Stimulated activated CD8-positive, alpha-beta memory T cell treated with anti-CD3 and anti-CD28 coated beads, Interleukin-7, amount 100 ng/mL, for 1 hour (primary cell): ENCODE data around the gene ISG15.
"Not testable (repeated sequence)": the region's sequence is repeated elsewhere in the genome, so short reads cannot be mapped to it uniquely, and the experiment has no call there.

ENCODE experiments used
- DNase-seq, 2 donors: peaks; one replicate each; pipeline ENCODE4 v3.0.0-alpha.2; 2020; ENCODE audit warnings: low read depth in 2 of 2

The ISG15 gene

DNA sequence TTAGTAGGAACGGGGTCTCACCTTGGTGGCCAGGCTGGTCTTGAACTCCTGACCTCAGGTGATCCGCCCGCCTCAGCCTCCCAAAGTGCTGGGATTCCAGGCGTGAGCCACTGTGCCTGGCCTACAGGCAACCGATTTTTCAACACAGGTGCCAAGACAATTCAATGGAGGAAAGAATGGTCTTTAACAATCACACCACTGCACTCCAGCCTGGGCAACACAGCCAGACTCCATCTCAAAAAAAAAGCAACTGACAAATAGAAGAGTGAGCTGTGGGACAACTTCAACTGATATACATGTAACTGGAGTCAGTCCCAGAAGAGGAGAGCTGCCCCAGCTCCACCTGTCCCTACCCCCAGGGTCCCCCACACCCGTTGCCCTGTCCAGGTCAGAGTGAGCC lies 18.8 kb upstream of the ISG15 start:
- DNase-seq = not testable (repeated sequence)

GRCh38 chr1:995665-996633 lies 17.3 kb upstream of the ISG15 start:
- no peak for DNase-seq

- DNase-seq = no peak
Measured at GRCh38 chr1:996851-997712, 16.2 kb upstream of the ISG15 start.

DNA sequence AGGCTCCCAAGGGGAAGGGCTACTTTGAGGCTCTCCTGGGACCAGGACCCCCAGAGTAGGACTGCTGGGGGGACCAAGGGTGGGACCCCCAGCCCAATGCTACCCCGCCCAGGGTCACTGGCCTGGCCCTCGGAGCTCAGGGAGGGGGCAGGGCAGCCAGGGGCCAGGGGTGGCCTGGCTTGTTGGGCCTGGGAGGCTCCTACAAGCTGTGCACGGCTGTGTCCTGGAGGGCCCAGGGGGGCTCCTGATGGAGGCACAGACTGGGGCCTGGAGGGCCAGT lies 15.6 kb upstream of the ISG15 start:
- no peak for DNase-seq

GRCh38 chr1:997993-998744 lies 15.1 kb upstream of the ISG15 start:
- DNase-seq = no peak

DNA sequence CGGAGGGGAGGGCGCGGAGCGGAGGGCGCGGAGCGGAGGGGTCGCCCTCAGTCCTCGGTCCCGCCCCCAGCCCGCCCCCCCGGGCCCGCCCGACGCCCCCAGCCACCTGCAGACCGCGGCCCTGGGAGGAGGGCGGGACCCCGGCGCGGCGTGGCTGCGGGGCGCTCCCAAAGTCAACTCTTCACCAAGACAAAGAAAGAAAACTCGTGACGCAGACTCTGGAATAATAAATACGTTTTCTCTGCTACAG lies 14.6 kb upstream of the ISG15 start:
- no peak for DNase-seq

DNA sequence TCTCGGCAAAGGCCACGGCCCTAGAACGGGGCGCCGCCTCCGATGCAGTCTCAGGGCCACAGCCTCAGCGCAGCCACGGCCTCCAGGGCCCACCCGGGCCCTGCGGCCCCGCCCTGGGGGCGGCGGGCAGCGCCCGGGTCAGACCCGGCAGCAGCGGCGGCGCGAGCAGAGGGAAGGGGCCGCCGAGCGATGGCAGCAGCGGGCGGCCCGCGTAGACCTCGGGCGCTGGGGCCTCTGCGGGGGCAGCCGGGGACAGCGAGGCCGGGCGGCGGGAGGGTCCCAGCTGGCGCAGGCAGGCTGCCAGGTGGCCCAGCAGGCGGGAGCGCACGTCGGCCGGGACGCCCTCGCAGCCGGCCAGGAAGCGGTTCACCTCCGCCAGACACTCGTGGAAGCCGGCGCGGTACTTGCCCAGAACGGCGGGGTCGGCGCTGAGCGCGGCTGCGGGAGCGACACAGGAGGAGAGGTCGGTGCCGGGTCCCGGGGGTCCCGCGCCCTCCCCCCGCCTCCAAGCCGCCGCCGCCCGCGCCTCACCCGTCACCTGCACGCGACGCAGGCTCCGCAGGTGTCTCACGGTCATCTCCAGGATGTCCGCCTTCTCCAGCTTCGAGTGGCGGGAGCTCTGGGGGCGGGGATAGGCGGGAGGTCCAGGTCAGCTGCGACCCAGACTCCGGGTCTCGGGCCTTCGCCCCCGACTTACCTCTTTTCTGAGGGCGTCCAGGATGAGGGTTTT lies 14.1 kb upstream of the ISG15 start:
- no peak for DNase-seq

DNA sequence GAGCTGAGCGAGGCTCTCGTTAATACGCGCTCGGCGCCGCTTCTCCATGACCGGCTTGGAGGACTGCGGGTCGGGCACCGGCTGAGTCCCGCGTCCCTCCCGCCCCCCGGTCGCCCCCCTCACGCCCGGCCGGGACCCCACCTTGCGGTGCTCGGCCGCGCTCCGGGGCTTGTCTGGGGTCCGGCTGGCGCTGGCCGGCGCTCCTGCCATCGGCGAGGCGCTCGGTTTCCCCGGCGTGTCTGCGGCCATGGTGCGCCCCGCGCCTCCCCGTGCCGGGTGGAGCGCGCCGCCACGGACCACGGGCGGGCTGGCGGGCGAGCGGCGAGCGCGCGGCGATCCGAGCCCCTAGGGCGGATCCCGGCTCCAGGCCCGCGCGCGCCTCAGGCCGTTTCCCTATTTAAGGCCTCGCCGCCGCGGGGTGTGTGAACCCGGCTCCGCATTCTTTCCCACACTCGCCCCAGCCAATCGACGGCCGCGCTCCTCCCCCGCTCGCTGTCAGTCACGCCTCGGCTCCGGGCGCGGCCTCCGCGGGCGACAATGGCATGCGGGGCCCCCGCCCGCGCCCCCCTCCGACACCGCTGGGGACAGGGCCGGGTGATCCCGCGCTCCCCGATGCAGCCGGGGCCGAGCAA lies 13.5 kb upstream of the ISG15 start, which contains the start of gene HES4:
TSS of gene HES4 (minus strand) at position 373 of the 632 bp plus-strand sequence. CDS start at position 249, 124 bp downstream.
- DNase-seq = peak in 1 of 2 donors; percentile 30

- DNase-seq = peak in 1 of 2 donors; percentile 40
Measured at GRCh38 chr1:1000357-1001056, 12.8 kb upstream of the ISG15 start.

- DNase-seq = no peak
Measured at GRCh38 chr1:1001057-1001783, 12.1 kb upstream of the ISG15 start.

GRCh38 chr1:1003618-1004419 lies 9.5 kb upstream of the ISG15 start:
- DNase-seq = no peak

- no peak for DNase-seq
Measured at GRCh38 chr1:1004420-1004779, 8.9 kb upstream of the ISG15 start.

DNA sequence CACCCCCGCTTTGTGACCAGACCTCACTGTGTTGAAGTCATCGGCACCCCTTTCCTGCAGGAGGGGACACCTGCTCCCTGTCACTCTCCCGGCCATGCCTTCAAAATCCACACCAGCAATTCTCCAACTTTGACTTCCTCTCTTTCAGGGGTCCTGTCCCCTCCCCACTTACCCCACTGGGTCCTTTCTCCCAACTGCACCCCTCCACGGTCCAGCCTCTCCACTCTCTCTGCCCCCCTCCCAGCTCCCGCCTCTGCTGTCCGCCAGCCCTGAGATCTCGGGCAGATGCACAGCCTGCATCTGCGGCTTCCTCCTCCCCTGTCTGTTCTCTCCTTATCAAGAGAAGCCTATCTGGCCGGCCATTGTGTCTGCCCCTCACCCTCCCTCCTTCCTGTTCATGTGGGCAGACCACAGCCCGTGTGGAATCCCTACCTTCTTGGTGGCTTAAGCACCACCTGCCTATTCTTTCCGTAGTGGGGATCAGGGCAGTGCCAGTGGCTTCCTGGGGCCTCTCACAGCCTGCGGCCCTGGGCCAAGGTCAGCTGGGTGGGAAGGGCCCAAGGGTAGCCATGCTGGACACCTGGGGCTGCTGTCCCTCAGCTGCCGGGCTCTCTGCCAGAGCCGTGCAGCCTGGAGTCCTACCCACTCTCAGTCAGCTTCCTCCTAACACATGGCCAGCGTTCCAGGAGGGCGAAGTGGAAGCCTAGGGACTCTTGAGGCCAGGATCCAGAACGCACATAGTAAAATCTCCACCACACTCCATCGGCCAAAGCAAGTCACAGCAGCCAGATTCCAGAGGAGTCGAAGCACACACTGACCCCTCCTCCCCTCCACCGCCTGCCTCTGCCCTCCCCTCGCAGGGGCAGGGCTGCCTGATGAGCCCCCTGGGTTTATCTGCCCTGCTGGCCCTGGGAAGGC lies 8.3 kb upstream of the ISG15 start:
- no peak for DNase-seq

DNA sequence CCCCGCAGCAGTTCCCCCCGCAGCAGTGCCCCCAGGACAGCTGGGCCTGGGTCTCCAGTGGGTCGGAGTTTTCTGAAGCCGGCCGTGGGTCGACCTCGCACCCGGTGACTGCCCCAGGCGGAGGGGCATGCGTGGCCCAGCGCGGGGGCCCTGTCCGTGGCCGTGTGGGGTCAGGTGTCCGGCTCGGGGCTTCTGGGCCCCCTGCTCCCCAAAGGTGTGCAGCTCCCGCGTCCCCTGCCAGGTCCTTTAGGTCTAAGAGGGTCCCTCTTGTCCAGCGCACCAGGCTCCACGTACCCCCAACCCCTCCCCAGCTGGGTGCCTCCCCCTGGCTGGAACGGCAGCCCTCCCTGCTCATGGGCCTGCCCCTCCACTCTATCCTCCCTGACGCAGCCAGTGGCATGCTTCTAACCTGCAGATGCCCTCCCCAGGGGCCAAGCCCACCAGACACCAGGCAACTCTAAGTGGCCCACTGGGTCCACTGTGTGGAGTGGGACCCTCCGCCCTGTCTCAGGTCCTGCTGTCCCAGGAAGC lies 7.5 kb upstream of the ISG15 start:
- no peak for DNase-seq

DNA sequence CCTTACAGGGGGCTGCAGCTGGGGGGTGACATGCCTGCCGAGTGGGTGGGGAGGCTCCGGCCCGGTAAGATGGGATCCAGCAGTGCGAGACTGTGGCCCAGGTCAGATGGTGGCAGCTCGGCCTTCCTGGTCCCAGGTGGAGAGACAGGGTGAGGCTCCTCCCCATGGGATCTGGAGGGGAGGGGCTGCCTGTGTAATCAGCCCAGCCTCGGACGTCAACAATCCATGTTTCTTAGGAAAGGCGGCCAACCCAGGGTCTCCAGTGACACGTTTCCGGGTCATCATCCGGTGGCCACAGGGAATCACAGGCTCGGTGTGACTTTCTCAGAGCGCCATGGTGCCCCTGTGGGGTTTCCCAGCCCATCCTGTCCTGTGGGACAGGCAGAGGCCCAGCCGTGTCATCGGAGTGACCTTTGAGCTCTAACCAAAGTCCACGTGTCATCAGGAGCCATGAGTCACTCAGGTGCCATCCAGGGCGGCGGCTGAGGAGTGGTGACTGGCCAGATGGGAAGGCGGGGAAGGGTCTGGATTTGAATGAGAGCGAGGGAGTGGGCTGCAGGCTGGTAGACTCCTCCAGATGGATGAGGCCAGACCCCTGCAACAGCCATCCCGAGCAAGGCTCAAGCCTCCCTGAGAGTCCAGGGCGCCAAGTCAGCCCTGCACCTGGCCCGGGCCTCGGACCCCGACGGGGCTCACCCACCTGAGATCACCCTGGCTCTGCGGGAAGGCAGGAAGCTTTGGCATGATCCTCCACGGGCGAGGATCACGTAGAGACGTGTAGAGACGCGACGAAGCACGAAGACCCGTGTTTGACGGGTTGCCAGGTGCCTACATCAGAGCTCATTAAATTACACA lies 6.8 kb upstream of the ISG15 start:
- DNase-seq = no peak

DNA sequence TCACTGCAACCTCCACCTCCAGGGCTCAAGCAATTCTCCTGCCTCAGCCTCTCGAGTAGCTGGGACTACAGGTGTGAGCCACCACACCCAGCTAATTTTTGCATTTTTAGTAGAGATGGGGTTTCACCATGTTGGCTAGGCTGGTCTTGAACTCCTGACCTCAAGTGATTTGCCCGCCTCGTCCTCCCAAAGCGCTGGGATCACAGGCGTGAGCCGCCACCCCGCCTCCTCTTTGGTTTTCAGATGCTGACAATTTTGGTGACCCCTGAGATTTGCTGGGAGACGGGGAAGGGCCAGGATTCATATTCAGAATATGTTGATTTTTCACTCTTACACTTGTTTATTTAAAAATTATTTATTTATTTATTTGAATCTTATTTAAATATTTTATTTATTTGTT lies 3.2 kb upstream of the ISG15 start:
- DNase-seq = not testable (repeated sequence)
